ENCODE data around the gene SYNJ1.

The SYNJ1 gene

DNA sequence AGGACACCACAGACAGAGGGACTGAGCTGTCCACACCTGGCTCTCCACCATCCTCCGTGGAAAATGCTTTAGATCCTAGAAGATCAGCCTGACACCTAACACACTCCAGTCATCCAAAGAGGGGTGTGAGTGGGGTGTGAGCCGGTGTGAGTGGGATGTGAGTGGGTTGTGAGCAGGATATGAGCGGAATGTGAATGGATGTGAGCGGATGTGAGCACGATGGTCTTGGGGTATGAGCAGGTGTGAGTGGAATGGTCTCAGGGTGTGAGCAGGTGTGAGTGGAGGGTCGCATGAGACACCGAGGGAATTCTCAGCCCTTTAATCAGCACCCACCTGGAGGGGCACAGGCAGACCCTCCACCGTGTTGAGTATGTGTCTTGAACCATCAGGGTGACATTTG is 143.3 kb downstream of the SYNJ1 start:
- H3K4me3 ChIP-seq (ENCODE audit: low read depth, low read length), result no peak overlapping the region
- TF ChIP-seq, protein P1, sequence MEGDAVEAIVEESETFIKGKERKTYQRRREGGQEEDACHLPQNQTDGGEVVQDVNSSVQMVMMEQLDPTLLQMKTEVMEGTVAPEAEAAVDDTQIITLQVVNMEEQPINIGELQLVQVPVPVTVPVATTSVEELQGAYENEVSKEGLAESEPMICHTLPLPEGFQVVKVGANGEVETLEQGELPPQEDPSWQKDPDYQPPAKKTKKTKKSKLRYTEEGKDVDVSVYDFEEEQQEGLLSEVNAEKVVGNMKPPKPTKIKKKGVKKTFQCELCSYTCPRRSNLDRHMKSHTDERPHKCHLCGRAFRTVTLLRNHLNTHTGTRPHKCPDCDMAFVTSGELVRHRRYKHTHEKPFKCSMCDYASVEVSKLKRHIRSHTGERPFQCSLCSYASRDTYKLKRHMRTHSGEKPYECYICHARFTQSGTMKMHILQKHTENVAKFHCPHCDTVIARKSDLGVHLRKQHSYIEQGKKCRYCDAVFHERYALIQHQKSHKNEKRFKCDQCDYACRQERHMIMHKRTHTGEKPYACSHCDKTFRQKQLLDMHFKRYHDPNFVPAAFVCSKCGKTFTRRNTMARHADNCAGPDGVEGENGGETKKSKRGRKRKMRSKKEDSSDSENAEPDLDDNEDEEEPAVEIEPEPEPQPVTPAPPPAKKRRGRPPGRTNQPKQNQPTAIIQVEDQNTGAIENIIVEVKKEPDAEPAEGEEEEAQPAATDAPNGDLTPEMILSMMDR (IDR thresholded peaks at IDR 0.05; ENCODE audit: low read depth, low read length), result no peak

DNA sequence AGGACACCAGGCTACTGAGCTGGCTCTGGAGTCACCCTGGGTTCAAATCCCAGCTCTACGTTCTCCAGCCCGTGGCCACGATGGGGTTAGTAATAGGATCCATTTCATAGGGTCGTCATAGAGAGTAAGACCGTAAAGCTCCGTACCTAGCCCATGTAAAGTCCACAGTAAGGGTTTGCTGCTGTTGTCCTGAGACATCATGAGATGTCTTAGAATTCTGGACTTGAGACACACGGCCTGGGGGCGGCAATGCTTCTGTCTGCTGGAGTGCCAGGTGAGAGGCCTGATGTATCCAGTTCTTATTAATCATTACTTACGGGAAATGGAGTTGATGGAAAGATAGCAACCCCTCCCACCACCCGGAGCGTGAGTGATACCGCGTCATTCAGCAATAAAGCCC is 146.1 kb downstream of the SYNJ1 start:
- TF ChIP-seq, protein P1 (IDR thresholded peaks at IDR 0.05; ENCODE audit: low read depth, low read length), result no peak
- no peak overlapping the region for H3K4me3 ChIP-seq (ENCODE audit: low read depth, low read length)

DNA sequence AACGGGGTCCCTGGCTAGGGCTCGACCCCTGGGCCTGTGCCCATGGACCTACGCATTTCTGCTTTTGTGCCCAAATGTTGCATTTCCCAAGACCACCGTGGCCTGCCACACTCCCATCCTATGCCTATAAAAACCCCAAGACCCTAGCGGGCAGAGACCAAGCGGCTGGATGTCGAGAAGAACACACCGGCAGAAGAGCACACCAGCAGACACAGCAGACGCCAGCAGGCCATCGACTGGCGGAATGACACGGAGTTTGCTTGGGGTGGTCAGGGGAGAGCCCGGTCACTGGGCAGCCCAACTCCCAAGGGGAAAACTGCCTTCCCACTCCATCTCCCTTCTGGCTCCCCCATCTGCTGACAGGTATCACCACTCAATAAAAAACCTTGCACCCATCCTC is 146.9 kb downstream of the SYNJ1 start:
- TF ChIP-seq, protein P1 (IDR thresholded peaks at IDR 0.05; ENCODE audit: low read depth, low read length), result no peak
- no peak overlapping the region for H3K4me3 ChIP-seq (ENCODE audit: low read depth, low read length)

Measured in WI38 (cell line).